Aorta (tissue), 5 donors: Measurements from ENCODE around the gene RPL18. TPM values are rescaled to one million over a fixed set of nuclear protein-coding genes. Genes with fewer than 3 reads are reported as not detected.
"Not testable (repeated sequence)": the region's sequence is repeated elsewhere in the genome, so short reads cannot be mapped to it uniquely, and the experiment has no call there.

Source experiments
- ATAC-seq: fragments of 200-7000 bp; cut with Tn5 transposase; one replicate; pipeline ENCODE4 v1.9.1; 2022; ENCODE audit warnings: moderate library complexity; ENCODE audit not compliant: low FRiP score
- DNase-seq, 2 donors: peaks; one replicate each; pipeline ENCODE4 v3.0.0-alpha.2; 2020
- H3K27ac ChIP-seq, 2 donors: one replicate each; pipeline ENCODE4 v1.5.1; 2013; ENCODE audit warnings: low read length in 2 of 2, mild to moderate bottlenecking in 2 of 2, moderate library complexity in 2 of 2, control low read depth in 1 of 2, inconsistent platforms in 1 of 2, low read depth in 1 of 2
- H3K27me3 ChIP-seq, 2 donors: one replicate each; pipeline ENCODE4 v1.6.1; 2013; ENCODE audit warnings: control low read depth in 1 of 2, low read length in 1 of 2, mild to moderate bottlenecking in 1 of 2, moderate library complexity in 1 of 2; ENCODE audit not compliant: insufficient read depth in 2 of 2, control insufficient read depth in 1 of 2
- H3K36me3 ChIP-seq, 2 donors: one replicate each; pipeline ENCODE4 v1.6.1; 2013; ENCODE audit warnings: control low read depth in 1 of 2, low read length in 1 of 2, mild to moderate bottlenecking in 1 of 2; ENCODE audit not compliant: insufficient read depth in 2 of 2, control insufficient read depth in 1 of 2
- H3K4me1 ChIP-seq, 2 donors: one replicate each; pipeline ENCODE4 v1.6.1; 2013; ENCODE audit warnings: low read length in 2 of 2, control low read depth in 1 of 2, mild to moderate bottlenecking in 1 of 2, moderate library complexity in 1 of 2; ENCODE audit not compliant: insufficient read depth in 2 of 2, control insufficient read depth in 1 of 2
- H3K4me3 ChIP-seq, 2 donors: one replicate each; pipeline ENCODE4 v1.5.1; 2013; ENCODE audit warnings: low read length in 2 of 2, control low read depth in 1 of 2, mild to moderate bottlenecking in 1 of 2
- H3K9me3 ChIP-seq: one replicate; pipeline ENCODE4 v1.6.1; 2013; ENCODE audit warnings: mild to moderate bottlenecking, low read length; ENCODE audit not compliant: control insufficient read depth
- WGBS, 2 donors: extraction: QIAGEN DNeasy Blood & Tissue Kit; methylation state at CpG; one replicate each; pipeline ENCODE4 v1.1.7; 2013; 5-methylcytosine and 5-hydroxymethylcytosine counted together
- intact Hi-C, 2 donors: fragments of 100-400 bp; cut with DNase I; formaldehyde crosslinking; loops; one replicate each; pipeline versions ENCODE4 v1.14.2 to v1.15.0; 2022
- polyA plus RNA-seq, 2 donors: library from polyadenylated mRNA; stranded (reverse); fragments of 200-250 nt; gene quantifications; one replicate each; pipeline ENCODE4 v1.2.3, GENCODE V29; 2013
- total RNA-seq, 2 donors: library from RNA; stranded (reverse); fragmentation: NEBNext Ultra II Directional; extraction: Animal tissue kit (Norgen Biotek cat#: 25700); gene quantifications; one replicate each; pipeline ENCODE4 v1.2.1, GENCODE V29; 2021
- donor health status: healthy with polysubstance abuse.
- donor health status: Bipolar disorder and iron deficiency.
- donor health status: DM: no; HTN: no; CAD: no.
- donor health status: DM: no; HTN: no; CAD: no.
- donor health status: DM: yes; HTN: yes; CAD: no.

RPL18 gene
- total and polyA plus RNA-seq, 4 donors, result 900 to 2,376 (median 1,541) TPM

DNA sequence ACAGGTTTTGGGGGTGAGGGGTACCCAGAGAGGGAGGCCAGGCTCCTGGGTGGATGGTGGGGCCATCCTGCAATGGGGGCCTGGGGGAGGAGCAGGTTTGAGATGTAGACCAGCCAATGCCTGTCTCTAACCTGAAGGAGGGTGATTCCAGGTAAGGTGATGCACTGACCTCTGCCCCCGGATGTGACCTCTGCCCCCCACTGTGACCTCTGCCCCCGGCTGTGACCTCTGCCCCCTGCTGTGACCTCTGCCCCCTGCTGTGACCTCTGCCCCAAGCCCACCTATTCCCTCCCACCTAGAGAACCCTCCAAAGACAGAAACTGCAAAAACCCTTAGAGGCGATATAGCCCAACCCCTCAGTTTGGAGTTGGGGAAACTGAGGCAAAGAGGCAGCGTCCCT, 22.7 kb downstream of the RPL18 start:
- ATAC-seq, result no peak
- intact Hi-C loops, result no loop called here

GRCh38 chr19:48595833-48596232, 23.1 kb downstream of the RPL18 start:
- 72 to 79% methylated on average over 6 of the region's 6 CpGs for WGBS, 2 donors
- no peak for DNase-seq
- intact Hi-C loops, result no loop called here
- ATAC-seq, result no peak
- no peaks in the 10 kb centered on the region for H3K9me3 ChIP-seq
- H3K27me3 ChIP-seq, result no peaks in the 10 kb centered on the region
- H3K27ac ChIP-seq, result no peak overlapping the region
- no peak overlapping the region for H3K4me3 ChIP-seq
- no peaks in the 10 kb centered on the region for H3K36me3 ChIP-seq
- H3K4me1 ChIP-seq, result no peaks in the 10 kb centered on the region

More for the DNA sequence above, 22.7 kb downstream of the RPL18 start:
- Histone ChIP-seq H3K4me1 (no peaks in the 10 kb centered on the region), H3K36me3 (no peaks in the 10 kb centered on the region), H3K27me3 (no peaks in the 10 kb centered on the region), H3K4me3 (no peak overlapping the region), H3K9me3 (no peaks in the 10 kb centered on the region), H3K27ac (no peak overlapping the region)
- DNase-seq, result no peak
- 81 to 88% methylated on average over 3 to 4 of the region's 4 CpGs for WGBS, 2 donors

DNA sequence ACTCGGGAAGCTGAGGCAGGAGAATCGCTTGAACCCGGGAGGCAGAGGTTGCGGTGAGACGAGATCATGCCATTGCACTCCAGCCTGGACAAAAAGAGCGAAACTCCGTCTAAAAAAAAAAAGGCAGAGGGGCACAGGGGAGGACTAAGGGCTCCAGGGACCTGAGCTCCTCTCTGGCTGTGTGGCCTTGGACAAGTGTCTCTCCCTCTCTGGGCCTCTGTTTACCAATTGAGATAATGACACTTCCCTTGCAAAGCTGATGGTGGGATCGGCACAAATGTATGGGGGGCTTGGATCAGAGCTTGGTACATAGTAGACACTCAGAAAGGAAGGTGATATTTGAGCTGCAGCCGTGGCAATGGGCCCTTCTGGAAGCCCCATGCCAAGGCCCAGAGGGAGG, 23.8 kb downstream of the RPL18 start:
- intact Hi-C loops, result no loop called here
- no peaks in the 10 kb centered on the region for H3K36me3 ChIP-seq
- DNase-seq (no peak), ATAC-seq (no peak)
- H3K9me3 ChIP-seq, result no peaks in the 10 kb centered on the region
- H3K27me3 ChIP-seq, result no peaks in the 10 kb centered on the region
- H3K4me1 ChIP-seq, result no peaks in the 10 kb centered on the region
- no peak overlapping the region for H3K4me3 ChIP-seq
- 87 to 90% methylated on average over 9 of the region's 9 CpGs for WGBS, 2 donors
- no peak overlapping the region for H3K27ac ChIP-seq

DNA sequence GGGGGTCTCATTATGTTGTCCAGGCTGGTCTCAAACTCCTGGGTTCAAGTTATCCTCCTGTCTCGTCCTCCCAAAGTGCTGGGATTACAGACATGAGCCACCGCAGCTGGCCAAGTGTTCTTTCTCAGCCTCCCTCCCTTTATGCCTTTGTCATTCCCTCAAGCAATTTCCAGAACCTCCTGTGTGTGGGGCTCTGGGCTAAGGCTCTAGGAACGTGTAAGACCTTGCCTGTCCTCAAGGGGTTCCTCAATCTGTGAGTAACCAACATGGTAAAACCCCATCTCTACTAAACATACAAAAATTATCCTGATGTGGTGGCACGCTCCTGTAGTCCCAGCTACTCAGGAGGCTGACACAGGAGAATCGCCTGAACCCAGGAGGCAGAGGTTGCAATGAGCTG, 28.0 kb downstream of the RPL18 start:
- Histone ChIP-seq H3K36me3 (no peaks in the 10 kb centered on the region), H3K27ac (no peak overlapping the region), H3K4me1 (no peaks in the 10 kb centered on the region), H3K4me3 (no peak overlapping the region), H3K9me3 (no peaks in the 10 kb centered on the region), H3K27me3 (no peaks in the 10 kb centered on the region)
- intact Hi-C loops, result no loop called here
- WGBS, 2 donors, result 79 to 87% methylated on average over 5 of the region's 5 CpGs
- ATAC-seq (no peak), DNase-seq (no peak)

DNA sequence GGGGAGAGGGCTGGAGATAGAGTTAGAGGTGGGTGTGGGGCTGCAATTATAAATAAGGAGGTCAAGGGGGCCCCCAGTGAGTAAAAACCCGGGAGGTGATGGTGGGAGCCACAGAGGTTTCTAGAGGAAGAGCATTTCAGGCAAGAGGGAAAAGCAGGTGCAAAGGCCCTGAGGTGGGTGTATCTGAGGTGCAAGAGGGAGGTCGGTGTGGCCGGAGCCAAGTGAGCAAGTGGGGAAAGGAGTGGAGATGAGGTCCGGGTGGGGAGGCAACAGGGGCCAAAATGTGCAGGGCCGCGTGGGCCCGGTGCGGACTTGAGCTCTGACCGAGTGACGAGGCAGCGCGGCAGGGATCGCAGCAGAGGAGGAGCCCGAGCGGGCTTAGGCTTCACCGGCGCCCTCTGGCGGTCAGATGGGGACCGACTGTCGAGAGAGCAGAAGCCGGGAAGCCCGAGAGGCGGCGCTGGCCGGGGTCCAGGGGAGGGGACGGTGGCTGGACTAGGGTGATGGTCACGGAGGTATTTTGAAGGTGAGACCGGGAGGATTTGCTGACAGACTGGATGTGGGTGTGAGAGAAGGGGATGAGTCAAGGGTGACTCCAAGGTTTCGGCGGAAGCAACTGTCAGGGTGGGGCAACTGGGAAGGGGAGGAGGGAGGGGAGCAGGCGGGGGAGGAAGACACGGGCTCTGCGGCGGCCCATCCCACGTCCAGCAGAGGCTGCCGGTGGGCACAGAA, 30.1 kb downstream of the RPL18 start:
- WGBS, 2 donors, result 3 to 5% methylated on average over 36 of the region's 36 CpGs
- ATAC-seq, result peak; percentile 91
- Histone ChIP-seq H3K36me3 (no peaks in the 10 kb centered on the region), H3K27ac (no peak overlapping the region), H3K4me3 (no peak overlapping the region), H3K4me1 (no peaks in the 10 kb centered on the region), H3K9me3 (no peaks in the 10 kb centered on the region), H3K27me3 (no peaks in the 10 kb centered on the region)
- DNase-seq, result peak; percentile 95 to 98
- intact Hi-C loops, result loop anchor here (5.0 to 10.0 kb wide), 5 partner anchors 142 to 324 kb away; partner anchors contain the start of gene GRWD1 (in 1 of the 2)

GRCh38 chr19:48587387-48587786, 31.6 kb downstream of the RPL18 start:
- H3K4me1 ChIP-seq, result no peaks in the 10 kb centered on the region
- no peak overlapping the region for H3K4me3 ChIP-seq
- DNase-seq, result no peak
- ATAC-seq, result no peak
- H3K9me3 ChIP-seq, result no peaks in the 10 kb centered on the region
- H3K27ac ChIP-seq, result no peak overlapping the region
- WGBS, 2 donors, result 85 to 86% methylated on average over 3 of the region's 3 CpGs
- H3K27me3 ChIP-seq, result no peaks in the 10 kb centered on the region
- no peaks in the 10 kb centered on the region for H3K36me3 ChIP-seq
- intact Hi-C loops, result loop anchor here (5.0 to 10.0 kb wide), 5 partner anchors 140 to 323 kb away; partner anchors contain the start of gene GRWD1 (in 1 of the 2)

DNA sequence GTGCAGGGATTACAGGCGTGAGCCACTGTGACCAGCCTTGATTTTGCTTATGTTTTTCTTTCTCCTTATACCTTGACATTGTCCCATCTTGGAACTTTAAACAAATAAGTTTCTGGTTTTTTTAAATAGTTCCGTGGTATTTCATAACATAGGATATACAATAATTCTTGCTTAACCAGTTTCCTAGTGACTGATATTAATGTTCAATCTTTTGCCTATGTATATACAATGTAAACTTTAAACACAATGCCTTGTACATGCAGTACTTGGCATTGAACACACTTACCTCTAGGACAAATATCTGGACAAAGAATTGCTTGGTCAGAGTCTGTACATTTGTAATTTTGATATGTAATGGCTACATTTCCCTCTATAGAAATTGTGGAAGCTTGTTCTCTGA, 36.8 kb downstream of the RPL18 start:
- Histone ChIP-seq H3K27me3 (no peaks in the 10 kb centered on the region), H3K9me3 (no peaks in the 10 kb centered on the region), H3K4me1 (no peaks in the 10 kb centered on the region), H3K36me3 (no peaks in the 10 kb centered on the region), H3K27ac (no peak overlapping the region), H3K4me3 (no peak overlapping the region)
- ATAC-seq (no peak), DNase-seq (no peak)
- intact Hi-C loops, result loop anchor here (2.0 to 10.0 kb wide), 6 partner anchors 70 to 317 kb away; partner anchors contain the start of gene LMTK3 (in 1 of the 2)
- 63 to 74% methylated on average over 2 of the region's 2 CpGs for WGBS, 2 donors

DNA sequence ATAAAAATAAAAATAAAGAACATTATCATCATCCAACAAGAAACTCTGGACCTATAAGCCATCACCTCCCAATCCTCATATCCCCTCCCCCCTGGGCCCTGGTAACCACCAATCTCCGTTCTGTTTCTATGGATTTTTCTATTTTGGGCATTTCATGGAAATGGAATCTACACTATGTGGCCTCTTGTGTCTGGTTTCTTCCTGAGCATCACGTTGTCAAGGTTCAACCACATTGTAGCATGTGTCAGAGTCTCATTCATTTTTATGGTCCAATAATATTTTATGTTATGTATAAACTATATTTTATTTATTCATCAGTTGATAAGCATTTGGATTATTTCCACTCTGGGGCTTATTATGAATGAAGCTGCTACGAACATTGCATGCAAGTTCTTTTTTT, 40.1 kb downstream of the RPL18 start:
- no peaks in the 10 kb centered on the region for H3K9me3 ChIP-seq
- 25 to 27% methylated on average over 3 of the region's 3 CpGs for WGBS, 2 donors
- ATAC-seq, result no peak
- H3K27me3 ChIP-seq, result no peaks in the 10 kb centered on the region
- no peaks in the 10 kb centered on the region for H3K36me3 ChIP-seq
- intact Hi-C loops, result no loop called here
- no peak for DNase-seq
- H3K4me3 ChIP-seq, result no peak overlapping the region
- no peak overlapping the region for H3K27ac ChIP-seq
- no peaks in the 10 kb centered on the region for H3K4me1 ChIP-seq

DNA sequence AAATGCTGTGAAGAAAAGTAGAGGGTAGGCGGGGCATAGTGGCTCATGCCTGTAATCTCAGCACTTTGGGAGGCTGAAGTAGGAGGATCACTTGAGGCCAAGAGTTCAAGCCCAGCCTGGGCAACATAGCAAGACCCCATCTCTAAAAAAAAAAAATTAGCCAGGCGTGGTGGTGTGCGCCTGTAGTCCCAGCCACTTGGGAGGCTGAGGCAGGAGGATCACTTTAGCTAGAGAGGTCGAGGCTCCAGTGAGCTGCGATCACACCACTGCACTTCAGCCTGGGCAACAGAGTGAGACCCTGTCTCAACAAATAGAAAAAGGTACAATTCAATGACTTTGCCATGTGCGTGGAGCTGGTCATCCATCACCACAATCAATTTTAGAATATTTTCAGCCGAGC, 41.1 kb downstream of the RPL18 start:
- H3K9me3 ChIP-seq, DNase-seq, intact Hi-C loops, H3K4me3 ChIP-seq, H3K27me3 ChIP-seq, H3K4me1 ChIP-seq, H3K36me3 ChIP-seq, ATAC-seq, H3K27ac ChIP-seq: not testable (repeated sequence)
- 91 to 94% methylated on average over 7 of the region's 7 CpGs for WGBS, 2 donors
